SKM-1 treated with dmso at 0.1 percent for 144 hours (cell line): ENCODE measurements around the gene TMPRSS3.

ENCODE experiments used
- DNase-seq: peaks from one replicate; lab custom pipeline; 2025; ENCODE audit not compliant: unreplicated experiment; lab: John Stamatoyannopoulos, UW

The TMPRSS3 gene

GRCh38 chr21:42352441-42353095 lies 43.3 kb downstream of the TMPRSS3 start:
- DNase-seq = no peak

DNA sequence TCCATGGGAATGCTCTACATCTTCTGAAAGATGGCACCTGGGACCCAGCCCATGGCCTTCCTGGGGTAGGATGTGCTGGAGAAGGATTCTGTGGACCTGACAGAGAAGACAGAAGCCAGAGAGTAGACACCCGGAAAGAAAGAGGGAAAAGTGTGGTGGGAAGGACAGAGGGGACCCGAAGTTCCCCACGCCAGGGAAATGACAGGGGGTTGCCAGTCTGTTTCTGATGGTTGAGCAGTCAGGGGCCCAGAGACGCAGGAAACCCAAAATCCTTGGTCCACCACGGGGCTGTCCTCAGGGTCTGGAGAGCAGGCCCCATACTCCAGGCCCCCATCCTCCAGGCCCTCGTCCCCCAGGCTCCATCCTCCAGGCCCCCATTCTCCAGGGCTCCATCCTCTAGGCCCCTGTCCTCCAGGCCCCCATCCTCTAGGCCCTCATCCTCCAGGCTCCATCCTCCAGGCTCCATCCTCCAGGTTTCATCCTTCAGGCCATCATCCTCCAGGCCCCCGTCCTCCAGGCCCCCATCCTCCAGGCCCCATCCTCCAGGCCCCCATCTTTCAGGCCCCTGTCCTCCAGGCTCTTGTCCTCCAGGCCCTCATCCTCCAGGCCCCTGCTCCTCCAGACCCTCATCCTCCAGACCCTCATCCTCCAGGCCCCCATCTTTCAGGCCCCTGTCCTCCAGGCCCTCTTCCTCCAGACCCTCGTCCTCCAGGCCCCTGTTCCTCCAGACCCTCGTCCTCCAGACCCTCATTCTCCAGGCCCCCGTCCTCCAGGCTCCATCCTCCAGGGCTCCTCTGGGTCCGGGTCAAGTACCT lies 44.0 kb downstream of the TMPRSS3 start:
- DNase-seq = no peak

GRCh38 chr21:42350927-42351426 lies 44.9 kb downstream of the TMPRSS3 start, which contains the start of gene TFF2:
Gene TFF2 (minus strand): TSS chr21:42350994. CDS start chr21:42350957, 37 bp downstream.
- DNase-seq = no peak

DNA sequence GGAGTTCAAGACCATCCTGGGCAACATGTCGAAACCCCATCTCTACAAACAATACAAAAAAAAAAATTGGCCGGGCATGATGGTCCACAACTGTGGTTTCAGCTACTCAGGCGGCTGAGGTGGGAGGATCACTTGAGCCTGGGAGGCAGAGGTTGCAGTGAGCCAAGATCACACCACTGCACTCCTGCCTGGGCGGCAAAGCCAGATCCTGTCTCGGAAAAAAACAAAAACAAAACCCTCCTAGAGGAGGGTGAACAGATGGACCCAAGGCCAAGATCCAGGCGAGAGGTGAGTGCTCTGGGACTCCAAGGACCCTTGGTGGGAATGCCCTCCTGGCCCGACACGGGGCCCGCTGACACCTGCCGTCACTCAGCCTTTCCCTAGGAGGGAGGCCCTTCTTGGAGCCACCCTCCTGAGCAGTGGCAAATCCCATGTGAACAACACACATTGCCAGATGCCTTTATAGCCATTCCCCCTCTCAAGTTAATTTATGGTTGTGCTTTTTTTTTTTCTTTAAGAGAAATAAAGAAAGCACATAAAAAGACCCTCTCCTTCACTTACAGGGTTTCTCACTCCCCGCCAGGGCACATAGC lies 45.4 kb downstream of the TMPRSS3 start:
- DNase-seq = no peak

DNA sequence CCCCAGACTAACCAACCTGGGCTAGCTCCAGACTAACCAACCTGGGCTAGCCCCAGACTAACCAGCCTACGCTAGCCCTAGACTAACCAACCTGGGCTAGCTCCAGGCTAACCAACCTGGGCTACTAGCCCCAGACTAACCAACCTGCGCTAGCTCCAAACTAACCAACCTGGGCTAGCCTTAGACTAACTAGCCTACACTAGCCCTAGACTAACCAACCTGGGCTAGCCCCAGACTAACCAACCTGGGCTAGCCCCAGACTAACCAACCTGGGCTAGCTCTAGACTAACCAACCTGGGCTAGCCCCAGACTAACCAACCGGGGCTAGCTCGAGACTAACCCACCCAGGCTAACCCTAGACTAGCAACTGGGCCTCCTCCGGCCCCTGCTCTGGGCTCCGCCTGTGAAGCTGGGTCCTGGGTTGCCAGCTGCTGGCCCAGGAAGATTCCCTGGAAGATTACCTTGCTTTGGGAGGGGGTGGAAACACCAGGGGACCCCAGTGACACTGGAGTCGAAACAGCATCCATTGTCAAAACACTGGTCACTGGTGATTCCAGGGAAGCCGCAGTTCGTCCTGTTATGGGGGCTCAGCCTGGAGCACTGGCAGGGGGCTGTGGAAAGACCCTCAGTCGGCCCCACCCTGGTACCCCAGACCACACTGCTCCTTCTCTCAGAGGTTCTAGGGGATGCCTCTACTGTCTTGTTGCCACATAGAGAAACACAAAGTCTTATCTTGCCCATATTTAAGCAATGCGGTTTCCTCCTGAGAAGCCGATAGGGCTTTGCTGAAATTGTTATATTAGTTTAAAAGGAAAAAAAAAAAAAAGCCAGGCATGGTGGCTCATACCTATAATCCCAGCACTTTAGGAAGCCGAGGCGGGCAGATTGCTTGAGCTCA lies 46.2 kb downstream of the TMPRSS3 start:
- no peak for DNase-seq

DNA sequence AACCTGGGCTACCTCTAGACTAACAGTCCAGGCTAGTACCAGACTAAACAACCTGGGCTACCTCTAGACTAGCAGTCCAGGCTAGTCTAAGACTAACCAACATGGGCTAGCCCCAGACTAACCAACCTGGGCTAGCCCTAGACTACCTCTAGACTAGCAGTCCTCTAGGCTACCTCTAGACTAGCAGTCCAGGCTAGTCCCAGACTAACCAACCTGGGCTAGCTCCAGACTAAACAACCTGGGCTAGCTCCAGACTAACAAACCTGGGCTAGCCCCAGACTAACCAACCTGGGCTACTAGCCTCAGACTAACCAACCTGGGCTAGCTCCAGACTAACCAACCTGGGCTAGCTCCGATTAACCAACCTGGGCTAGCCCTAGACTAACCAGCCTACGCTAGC lies 47.1 kb downstream of the TMPRSS3 start:
- no peak for DNase-seq

DNA sequence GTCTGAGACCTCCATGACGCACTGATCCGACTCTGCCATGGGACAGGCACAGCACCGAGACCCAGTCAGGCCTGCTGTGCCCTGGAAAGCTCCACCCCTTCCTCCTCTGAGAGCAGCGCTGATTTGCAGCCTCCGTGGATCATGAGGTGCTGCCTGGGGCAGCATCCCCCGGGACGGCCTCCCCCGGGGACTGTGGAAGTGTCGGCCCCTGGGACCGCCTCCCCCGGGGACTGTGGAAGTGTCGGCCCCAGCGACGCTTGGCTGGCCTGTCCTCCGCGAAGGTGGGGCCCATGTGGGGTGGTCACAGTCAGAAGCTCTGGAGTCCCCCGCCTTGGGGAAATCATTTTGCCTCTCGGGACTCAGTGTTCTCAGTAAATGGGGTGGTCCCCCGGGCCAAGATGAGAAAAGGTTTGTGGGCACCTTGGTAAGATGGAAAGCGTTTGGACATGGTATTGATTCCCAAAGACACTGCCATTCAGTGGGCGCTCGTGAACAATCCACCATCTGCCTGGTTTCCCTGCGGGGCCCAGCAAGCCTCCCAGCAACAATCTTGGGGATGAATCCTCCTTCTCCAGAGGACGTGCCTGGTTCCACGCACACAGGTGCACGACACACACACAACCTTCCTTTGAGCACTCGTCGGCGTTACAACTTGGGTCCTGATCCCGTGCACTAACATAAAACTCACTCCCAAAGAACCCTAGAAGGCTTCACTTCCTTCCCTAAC lies 48.1 kb downstream of the TMPRSS3 start:
- no peak for DNase-seq

DNA sequence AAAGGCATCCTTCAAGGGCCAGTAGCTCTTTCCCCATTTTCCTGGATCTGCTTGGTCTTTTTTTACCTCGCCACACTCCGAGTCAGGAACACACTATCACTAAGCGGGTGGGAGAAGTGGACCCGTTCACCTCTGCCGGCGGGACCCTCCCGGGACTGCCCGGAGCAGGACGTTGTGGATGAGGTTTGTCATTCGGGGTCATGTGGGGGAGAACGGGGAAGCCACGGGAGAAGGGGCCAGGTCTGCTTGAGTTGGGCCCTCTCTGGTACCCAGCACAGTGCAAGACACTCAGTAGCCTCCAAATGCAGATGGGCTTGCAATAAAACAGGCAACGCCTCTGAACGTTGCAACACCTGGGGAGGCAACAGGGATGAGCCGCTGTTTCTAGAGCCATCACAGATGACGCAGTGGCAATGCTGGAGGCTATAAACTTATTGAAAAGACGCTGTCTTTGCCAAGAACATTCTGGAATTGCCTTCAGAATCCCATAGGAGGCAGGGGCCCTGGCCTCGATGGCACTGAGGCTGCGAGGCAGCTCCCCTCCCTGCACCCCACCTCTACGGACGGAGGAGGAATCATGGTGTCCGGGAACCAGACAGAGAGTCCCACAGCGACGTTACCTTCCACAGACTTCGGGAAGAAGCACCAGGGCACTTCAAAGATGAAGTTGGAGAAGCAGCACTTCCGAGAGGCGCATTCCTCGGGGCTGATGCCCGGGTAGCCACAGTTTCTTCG lies 48.8 kb downstream of the TMPRSS3 start:
- no peak for DNase-seq

DNA sequence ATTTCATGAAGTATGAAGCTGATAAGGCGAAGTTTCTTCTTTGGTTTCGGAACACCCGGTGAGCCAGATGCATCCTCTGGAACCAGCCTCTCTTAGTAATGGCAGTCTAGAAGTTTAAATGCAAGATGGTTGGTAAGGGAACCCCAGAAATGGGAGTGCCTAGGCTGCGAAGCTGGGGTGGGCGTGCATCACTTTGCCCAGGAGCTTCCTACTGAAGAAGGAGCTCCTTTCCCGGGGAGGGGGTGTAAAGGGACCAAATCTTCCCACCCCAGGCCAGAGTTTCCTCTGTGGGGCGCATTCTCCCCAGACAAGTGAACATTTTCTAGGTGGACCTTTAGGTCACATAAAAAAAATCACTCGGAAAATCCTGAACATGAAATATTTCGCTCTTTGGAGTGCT lies 49.4 kb downstream of the TMPRSS3 start:
- no peak for DNase-seq

GRCh38 chr21:42344631-42345030 lies 51.2 kb downstream of the TMPRSS3 start:
- DNase-seq = no peak

DNA sequence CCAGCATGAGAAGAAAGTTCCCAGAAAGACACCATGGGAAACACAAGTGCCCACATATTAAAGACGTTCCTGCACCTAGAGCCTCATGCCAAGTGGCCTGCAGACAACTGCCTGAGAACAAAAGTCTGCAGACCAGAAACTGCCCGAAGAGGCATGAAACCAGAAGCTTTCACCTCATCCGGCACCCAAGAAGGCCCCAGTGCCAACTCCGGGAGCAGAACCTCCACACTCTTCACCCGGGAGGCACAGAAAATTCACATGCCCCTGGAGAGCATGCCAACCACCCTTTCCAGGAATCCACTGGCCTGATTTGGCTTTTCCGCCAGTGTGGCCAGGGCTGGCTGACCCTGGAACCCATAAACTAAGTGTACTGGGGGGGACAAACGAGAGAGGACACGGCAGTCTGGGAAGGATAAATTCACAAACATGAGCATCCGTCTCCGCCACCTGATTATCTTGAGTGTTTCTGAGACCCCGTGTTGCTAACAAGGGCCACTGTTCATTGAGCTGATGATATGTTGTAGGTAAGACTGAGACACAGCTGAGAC lies 51.8 kb downstream of the TMPRSS3 start:
- DNase-seq = no peak

DNA sequence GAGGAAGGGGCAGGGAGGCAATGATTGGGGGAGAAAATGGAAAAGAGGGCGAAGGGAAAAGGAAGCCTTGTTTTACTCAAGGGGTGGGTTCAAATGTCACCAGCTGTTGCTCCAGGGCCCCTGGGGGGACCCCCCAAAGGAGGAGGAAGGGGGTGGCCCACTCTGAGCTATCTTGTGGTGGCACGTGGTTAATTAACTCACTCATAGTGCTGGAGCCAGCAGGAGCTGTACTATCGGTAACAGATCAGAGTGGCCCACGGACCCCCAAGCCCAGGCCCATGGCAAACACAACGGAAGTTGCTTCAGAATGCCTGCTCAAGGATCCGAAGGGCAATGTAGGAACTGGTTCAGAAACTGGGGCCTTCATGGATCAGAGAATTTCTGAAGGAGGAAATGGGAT lies 52.3 kb downstream of the TMPRSS3 start:
- no peak for DNase-seq

DNA sequence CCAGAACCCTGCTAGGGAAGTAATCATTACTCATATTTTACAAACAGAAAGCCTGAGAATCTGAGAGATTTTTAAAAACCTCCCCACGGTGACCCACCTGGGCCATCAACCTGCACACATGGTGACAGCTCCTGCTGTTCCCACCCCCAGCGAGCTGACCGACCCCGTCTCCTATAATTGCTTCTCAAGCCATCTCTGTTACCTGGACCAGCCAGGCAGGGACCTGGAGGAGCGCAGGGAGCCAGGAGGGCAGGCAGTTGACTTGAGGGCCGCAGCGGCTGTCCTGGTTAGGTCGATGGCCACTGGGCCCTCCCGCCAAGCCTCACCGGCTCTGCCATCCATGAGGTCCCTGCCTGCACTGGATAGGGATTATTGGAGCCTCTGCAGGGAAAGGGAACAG lies 52.8 kb downstream of the TMPRSS3 start:
- no peak for DNase-seq

DNA sequence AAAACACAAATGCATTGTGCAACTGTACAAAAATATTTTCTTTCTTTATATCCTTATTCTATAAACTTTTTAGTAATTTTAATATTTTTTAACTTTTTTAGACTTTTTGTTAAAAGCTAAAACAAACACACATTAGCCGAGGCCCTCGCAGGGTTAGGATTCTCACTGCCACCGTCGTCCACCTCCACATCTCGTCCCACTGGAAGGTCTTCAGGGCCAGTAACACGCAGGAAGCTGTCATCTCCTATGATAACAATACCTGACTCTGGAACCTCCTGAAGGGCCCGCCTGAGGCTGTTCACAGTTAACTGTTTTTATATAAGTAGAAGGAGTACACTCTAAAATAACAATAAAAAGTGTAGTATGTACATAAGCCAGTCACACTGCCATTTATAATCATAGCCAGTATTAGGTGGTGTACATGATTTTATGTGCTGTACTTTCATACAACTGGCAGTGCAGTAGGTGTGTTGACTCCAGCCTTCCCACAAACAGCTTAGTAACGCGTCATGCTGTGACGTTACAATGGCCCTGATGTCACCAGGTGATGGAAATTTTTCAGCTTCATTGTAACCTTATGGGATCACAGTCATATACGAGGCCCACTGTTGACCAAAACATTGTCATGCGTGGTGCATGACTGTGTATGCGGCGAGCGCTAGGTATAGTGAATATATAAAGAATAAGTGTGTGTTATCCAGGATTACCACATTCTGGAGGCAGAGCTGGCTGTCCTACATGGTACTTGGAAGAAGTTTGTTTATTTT lies 53.9 kb downstream of the TMPRSS3 start:
- DNase-seq = no peak

GRCh38 chr21:42340187-42341050 lies 55.4 kb downstream of the TMPRSS3 start:
- no peak for DNase-seq

DNA sequence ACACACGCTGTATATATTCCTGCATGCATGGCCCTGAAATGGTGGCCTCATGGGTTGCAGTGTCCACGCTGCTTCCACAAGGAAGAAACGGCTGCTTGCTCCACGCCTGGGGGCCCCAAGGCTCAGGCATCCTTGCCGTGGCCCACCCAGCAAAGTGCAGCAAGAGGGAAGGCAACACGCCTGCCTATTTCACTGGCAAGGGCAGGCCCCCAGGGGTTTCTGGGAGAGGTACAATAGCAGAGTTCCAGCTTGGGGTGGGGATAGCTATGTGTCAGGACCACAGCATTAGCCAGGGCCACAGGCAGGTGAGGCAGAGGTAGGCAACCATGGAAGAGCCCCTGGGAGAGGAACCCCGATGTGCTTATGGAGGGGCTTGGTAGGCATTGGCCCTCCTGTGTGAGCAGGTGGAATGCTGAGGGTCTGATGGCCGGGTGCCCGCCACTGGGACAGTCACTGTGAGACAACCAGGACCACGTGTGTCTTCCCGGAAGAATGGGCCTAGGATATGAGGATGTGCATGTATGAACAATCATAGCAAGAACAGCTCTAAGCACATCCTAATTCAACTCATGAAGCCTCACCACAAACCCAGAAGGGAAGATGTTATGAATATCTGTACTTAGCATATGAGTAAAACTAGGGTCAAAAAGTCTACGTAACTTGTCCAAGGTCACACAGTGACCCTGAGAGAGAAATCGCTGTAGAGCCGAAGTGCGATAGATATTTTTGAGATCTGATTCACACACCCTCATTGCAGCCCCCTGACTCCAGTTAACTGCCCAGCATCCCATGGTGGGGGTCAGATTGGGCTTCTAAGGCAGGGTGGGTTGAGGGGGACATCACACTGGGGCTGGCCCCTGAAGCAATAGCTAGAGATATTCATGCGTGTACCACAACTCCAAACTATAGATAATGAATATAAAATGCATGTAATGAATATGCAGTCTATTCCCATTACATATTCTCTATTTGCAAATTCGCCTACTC lies 56.8 kb downstream of the TMPRSS3 start:
- DNase-seq = no peak
